OCI-LY3 (cell line): ENCODE data around the gene PSMA3.

Experiments used
- EZH2phosphoT487 ChIP-seq: fragments of 200-600 bp; shearing (Covaris generic); IDR thresholded peaks from 2 replicates; pipeline ENCODE4 v1.6.1; 2018; ENCODE audit warnings: antibody characterized with exemption, mixed run types, low read depth
- TF ChIP-seq, protein P1 (sequence below): fragments of 200-600, 300-600 bp; sonication (generic); IDR thresholded peaks from 2 replicates; pipeline ENCODE4 v1.5.1; 2014; ENCODE audit warnings: antibody characterized with exemption, low read length, low read depth

DNA sequence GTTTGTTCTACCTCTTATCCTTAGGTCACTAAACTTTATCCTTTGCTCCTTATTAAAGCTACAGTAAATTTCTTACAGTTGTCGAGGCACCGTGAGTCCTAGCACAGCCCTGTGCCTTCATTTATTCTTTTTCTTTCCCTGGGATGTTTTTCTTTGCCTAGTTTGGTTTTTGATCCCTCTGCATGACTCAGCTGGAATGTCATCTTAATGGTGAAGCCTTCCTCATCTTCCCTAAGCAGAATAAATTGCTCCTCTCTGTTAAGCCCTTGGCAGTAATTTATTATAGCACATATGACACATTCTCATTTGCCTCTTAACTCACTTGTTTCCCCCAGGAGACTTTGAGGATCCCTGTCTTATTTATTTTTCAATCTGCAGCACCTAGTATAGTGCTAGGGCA lies 28.1 kb upstream of the PSMA3 start:
- TF ChIP-seq, protein P1, sequence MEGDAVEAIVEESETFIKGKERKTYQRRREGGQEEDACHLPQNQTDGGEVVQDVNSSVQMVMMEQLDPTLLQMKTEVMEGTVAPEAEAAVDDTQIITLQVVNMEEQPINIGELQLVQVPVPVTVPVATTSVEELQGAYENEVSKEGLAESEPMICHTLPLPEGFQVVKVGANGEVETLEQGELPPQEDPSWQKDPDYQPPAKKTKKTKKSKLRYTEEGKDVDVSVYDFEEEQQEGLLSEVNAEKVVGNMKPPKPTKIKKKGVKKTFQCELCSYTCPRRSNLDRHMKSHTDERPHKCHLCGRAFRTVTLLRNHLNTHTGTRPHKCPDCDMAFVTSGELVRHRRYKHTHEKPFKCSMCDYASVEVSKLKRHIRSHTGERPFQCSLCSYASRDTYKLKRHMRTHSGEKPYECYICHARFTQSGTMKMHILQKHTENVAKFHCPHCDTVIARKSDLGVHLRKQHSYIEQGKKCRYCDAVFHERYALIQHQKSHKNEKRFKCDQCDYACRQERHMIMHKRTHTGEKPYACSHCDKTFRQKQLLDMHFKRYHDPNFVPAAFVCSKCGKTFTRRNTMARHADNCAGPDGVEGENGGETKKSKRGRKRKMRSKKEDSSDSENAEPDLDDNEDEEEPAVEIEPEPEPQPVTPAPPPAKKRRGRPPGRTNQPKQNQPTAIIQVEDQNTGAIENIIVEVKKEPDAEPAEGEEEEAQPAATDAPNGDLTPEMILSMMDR = no peak
- no peak for TF ChIP-seq EZH2phosphoT487
